HG03045 (cell line): ENCODE measurements around the gene MYO1B.
"Not testable (repeated sequence)": the region's sequence is repeated elsewhere in the genome, so short reads cannot be mapped to it uniquely, and the experiment has no call there.

Experiments
- ATAC-seq: cut with Tn5 transposase; IDR thresholded peaks from one replicate; pipeline ENCODE4 v1.9.1; 2021; ENCODE audit warnings: mild to moderate bottlenecking, moderate library complexity; ENCODE audit not compliant: unreplicated experiment

Gene MYO1B

GRCh38 chr2:191441496-191442214 lies 196.5 kb downstream of the MYO1B start:
- ATAC-seq: no peak

DNA sequence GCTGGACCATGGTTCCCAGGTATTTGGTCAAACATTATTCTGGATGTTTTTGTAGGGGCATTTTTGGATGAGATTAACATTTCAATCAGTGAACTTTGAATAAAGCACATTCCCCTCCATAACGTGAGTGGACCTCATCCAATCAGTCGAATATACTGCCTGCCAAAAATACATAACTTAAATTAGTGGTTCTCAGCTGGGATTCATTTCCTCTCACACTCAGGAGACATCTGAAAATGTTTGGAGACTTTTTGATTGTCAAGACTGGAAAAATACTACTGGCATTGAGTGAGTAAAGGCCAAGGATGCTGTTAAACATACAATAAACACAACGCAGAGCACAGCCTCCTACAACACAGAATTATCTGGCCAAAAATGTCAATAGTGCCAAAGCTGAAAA lies 198.2 kb downstream of the MYO1B start:
- no peak for ATAC-seq

GRCh38 chr2:191446910-191447309 lies 201.7 kb downstream of the MYO1B start:
- no peak for ATAC-seq

GRCh38 chr2:191451116-191451515 lies 205.9 kb downstream of the MYO1B start:
- no peak for ATAC-seq

- no peak for ATAC-seq
Observed at GRCh38 chr2:191452065-191452464, 206.9 kb downstream of the MYO1B start.

DNA sequence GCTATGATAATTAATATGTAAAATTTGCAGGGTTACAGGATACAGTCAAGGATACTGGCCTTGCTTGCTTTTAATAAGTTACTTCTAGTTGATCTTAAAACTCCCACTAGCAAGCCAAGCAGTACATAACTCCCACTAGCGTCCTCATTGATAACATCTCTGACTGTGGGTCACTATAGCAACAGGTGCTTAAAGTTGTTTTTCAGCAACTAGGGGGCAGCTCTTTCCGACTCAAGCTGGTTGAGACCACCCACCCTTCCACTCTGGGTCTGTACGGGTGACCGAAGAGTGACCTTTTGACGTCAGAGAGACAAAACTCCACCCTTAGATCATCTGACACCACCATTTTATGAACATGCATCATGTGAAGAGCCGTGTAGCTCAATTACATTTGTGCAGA lies 208.6 kb downstream of the MYO1B start:
- ATAC-seq: no peak

- ATAC-seq: not testable (repeated sequence)
Observed at GRCh38 chr2:191456506-191456905, 211.3 kb downstream of the MYO1B start.

DNA sequence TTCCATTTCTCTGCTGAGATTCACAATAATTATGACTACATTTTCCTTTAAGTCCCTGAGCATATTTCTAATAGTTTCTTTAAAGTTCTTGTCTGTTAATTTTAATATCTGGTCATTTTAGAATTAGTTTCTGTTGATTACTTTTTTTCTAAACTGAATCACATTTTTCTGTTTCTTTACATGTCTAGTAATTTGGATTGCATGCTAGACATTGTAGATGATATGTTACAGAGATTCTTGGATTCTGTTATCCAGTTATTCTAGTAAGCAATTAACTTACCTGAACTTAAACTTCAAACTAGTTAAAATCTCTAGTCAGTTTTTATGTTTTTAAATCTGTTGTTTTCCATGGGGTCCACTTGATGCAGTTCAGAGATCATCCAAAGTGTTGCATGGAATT lies 214.0 kb downstream of the MYO1B start:
- no peak for ATAC-seq

DNA sequence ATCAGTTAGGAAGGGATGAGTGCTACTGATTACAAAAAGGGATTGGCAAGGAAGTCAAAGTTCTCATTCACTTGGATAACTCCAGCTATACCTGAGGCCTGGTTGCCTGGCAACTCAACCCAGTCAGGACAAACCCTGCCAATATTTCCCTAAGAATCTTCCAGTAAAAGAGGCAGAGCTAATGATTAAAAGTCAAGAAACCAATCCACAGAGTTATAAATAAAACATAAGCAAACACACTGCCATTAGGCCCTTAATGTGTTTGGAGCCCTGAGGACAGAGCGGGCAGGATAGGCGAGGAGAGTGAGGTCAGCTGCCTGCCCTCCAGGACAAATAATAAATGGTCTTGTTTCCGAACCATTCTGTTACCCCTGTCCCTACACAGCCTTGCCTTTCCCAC lies 217.2 kb downstream of the MYO1B start:
- ATAC-seq: no peak

DNA sequence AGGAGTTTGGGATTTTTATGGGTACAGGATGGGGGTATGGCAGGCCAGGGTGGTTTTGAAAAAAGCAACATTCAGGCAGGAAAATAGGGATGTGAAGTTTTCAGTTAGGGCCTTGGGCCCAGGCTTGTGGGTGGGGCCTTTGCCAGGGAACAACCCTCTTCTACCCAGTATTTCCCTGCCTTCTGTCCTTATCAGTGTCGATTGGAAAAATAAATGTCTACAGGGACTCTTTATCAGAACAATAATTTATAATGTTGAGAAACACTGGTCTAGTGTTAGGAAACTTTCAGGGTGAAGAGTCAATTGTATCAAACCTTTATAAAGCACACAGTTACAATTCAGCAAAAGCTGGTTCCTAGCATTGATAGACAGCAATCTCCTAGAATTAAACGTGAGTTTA lies 218.6 kb downstream of the MYO1B start:
- ATAC-seq: no peak

- ATAC-seq: no peak
Observed at GRCh38 chr2:191465766-191466420, 220.7 kb downstream of the MYO1B start.

- no peak for ATAC-seq
Observed at GRCh38 chr2:191467113-191467512, 221.9 kb downstream of the MYO1B start.

DNA sequence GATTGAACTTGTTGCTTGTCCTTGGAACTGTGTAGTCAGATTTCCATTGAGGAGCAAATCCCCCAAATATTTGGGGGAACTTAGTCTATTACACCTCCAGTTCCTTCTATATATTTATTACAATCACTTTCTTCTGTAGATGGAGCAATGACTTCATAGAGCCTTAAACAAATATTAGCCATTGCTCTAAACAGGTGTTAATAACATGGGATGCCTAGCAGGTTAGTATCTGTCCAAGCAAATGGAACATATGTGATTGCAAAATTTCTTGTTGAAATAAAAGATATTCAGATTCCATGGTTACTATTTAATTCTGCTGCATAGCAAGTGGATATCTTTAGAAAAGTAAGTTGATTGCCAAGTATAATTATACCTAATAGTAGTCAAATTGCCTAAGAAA lies 225.1 kb downstream of the MYO1B start:
- ATAC-seq: no peak

DNA sequence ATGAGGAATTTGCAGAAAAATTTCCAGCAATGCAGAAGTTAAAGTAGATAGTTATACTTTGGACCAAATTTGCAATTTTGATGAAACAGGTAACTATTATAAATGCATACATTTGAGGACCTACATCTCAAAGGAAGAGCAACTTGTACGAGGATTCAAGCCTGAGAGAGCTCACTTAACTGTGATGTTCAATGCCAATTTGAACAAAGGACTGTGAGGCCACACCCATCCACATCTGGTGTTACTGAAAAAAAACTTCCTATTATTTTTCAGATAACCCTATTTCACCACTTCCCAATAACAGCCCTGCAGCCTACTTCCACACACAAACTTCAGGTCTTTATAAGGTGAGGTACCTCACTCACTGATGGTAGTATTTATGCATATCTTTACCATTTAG lies 229.3 kb downstream of the MYO1B start:
- ATAC-seq: no peak
